GM23248 (cell line): ENCODE measurements around the gene ADAM21. TPM values are rescaled to one million over a fixed set of nuclear protein-coding genes. Genes with fewer than 3 reads are reported as not detected.
A peak's percentile ranks its signal among the peaks of the same experiment; 100 is the strongest.
"Not testable (repeated sequence)": the region's sequence is repeated elsewhere in the genome, so short reads cannot be mapped to it uniquely, and the experiment has no call there.

Experiments used
- DNase-seq: peaks from one replicate; pipeline ENCODE4 v3.0.0-alpha.2; 2015
- H2AFZ ChIP-seq: fragments of 200-600 bp; sonication (generic); 2 replicates; pipeline ENCODE4 v1.6.1; 2016; ENCODE audit warnings: antibody characterized with exemption
- H3F3A ChIP-seq: fragments of 200-600 bp; sonication (generic); 2 replicates; pipeline ENCODE4 v1.6.1; 2016; ENCODE audit warnings: mild to moderate bottlenecking, antibody characterized with exemption, mixed run types; ENCODE audit not compliant: insufficient read depth
- H3K27ac ChIP-seq: fragments of 200-600 bp; sonication (generic); 2 replicates; pipeline ENCODE4 v1.5.1; 2016; ENCODE audit warnings: mild to moderate bottlenecking
- H3K27me3 ChIP-seq: fragments of 200-600 bp; sonication (generic); replicated peaks from 2 replicates; pipeline ENCODE4 v1.6.1; 2016; ENCODE audit warnings: mild to moderate bottlenecking; ENCODE audit not compliant: insufficient read depth
- H3K36me3 ChIP-seq: fragments of 200-600 bp; sonication (generic); 2 replicates; pipeline ENCODE4 v1.6.1; 2016; ENCODE audit warnings: low read depth, mild to moderate bottlenecking
- H3K4me1 ChIP-seq: fragments of 200-600 bp; sonication (generic); 2 replicates; pipeline ENCODE4 v1.6.1; 2016; ENCODE audit warnings: mild to moderate bottlenecking; ENCODE audit not compliant: insufficient read depth
- H3K4me2 ChIP-seq: fragments of 200-600 bp; sonication (generic); one replicate; pipeline ENCODE4 v1.6.1; 2016; ENCODE audit warnings: mild to moderate bottlenecking; ENCODE audit not compliant: unreplicated experiment
- H3K4me3 ChIP-seq: fragments of 200-600 bp; sonication (generic); 2 replicates; pipeline ENCODE4 v1.5.1; 2016; ENCODE audit warnings: mild to moderate bottlenecking
- H3K79me2 ChIP-seq: fragments of 200-600 bp; sonication (generic); 2 replicates; pipeline ENCODE4 v1.6.1; 2016; ENCODE audit warnings: mild to moderate bottlenecking; ENCODE audit not compliant: insufficient read depth
- H3K9ac ChIP-seq: fragments of 200-600 bp; sonication (generic); 2 replicates; pipeline ENCODE4 v1.6.1; 2016; ENCODE audit warnings: mild to moderate bottlenecking
- H3K9me2 ChIP-seq: fragments of 200-600 bp; sonication (generic); 2 replicates; pipeline ENCODE4 v1.6.1; 2016; ENCODE audit warnings: mixed run types, mild to moderate bottlenecking, moderate library complexity; ENCODE audit not compliant: insufficient read depth
- H3K9me3 ChIP-seq: fragments of 200-600 bp; sonication (generic); one replicate; pipeline ENCODE4 v1.6.1; 2017; ENCODE audit warnings: low read depth
- H4K20me1 ChIP-seq: fragments of 200-600 bp; sonication (generic); 2 replicates; pipeline ENCODE4 v1.6.0; 2016; ENCODE audit not compliant: insufficient read depth
- EZH2 ChIP-seq: fragments of 200-600 bp; sonication (generic); IDR thresholded peaks from 2 replicates; pipeline ENCODE4 v1.6.1; 2018; ENCODE audit warnings: antibody characterized with exemption, mild to moderate bottlenecking; ENCODE audit not compliant: insufficient read depth, poor library complexity, severe bottlenecking
- EZH2phosphoT487 ChIP-seq: fragments of 200-600 bp; sonication (generic); IDR thresholded peaks from 2 replicates; pipeline ENCODE4 v1.6.1; 2018; ENCODE audit warnings: antibody characterized with exemption, moderate library complexity, mild to moderate bottlenecking, low read depth; ENCODE audit not compliant: insufficient read depth
- WGBS, 2 experiments: methylation state at CpG; one replicate each; pipeline ENCODE4 v1.1.6; 2015 to 2017; ENCODE audit warnings: low lambda C conversion rate in 2 of 2, low coverage in 1 of 2; ENCODE audit errors: missing lambda C conversion rate in 2 of 2; 5-methylcytosine and 5-hydroxymethylcytosine counted together
- in situ Hi-C: fragments of 300-500 bp; cut with MboI; formaldehyde crosslinking; loops from 2 replicates; pipeline ENCODE4 v1.15.0; 2020
- polyA plus RNA-seq: library from polyadenylated mRNA; unstranded; fragments of >200 nt; fragmentation: Nextera tagmentation; extraction: Ambion mirVana; gene quantifications from 2 replicates; pipeline ENCODE4 v1.2.1, GENCODE V29; 2016
- total RNA-seq: library from RNA; depleted of rRNA; stranded (reverse); fragments of >200 nt; shearing (Covaris generic); gene quantifications from 2 replicates; pipeline ENCODE4 v1.2.3, GENCODE V29; 2014

The ADAM21 gene
- total and polyA plus RNA-seq, 2 experiments from 2014 or later: 0.13 to 0.97 TPM

GRCh38 chr14:70448633-70449340 is 3.2 kb upstream of the ADAM21 start:
- WGBS, 2 experiments: 38 to 39% methylated on average over 4 of the region's 4 CpGs
- in situ Hi-C loops: no loop called here
- Histone ChIP-seq H4K20me1 (no peaks in the 10 kb centered on the region), H3K4me1 (no peaks in the 10 kb centered on the region), H3K36me3 (no peaks in the 10 kb centered on the region), H3F3A (no peaks in the 10 kb centered on the region), H3K4me2 (no peak overlapping the region), H3K9me3 (no peaks in the 10 kb centered on the region), H3K79me2 (no peaks in the 10 kb centered on the region), H3K27me3 (no peaks in the 10 kb centered on the region), H3K27ac (no peak overlapping the region), H3K9ac (no peak overlapping the region), H3K9me2 (no peaks in the 10 kb centered on the region), H3K4me3 (no peak overlapping the region), H2AFZ (no peak overlapping the region)
- no peak for TF ChIP-seq EZH2phosphoT487
- no peak for TF ChIP-seq EZH2
- peak; percentile 55 for DNase-seq

GRCh38 chr14:70454731-70455130 is 2.8 kb downstream of the ADAM21 start:
- in situ Hi-C loops: no loop called here
- Histone ChIP-seq H3K9ac (no peak overlapping the region), H3K4me1 (no peaks in the 10 kb centered on the region), H3K4me2 (no peak overlapping the region), H3K79me2 (no peaks in the 10 kb centered on the region), H3K9me3 (no peaks in the 10 kb centered on the region), H2AFZ (no peak overlapping the region), H3K9me2 (no peaks in the 10 kb centered on the region), H3K4me3 (no peak overlapping the region), H3F3A (no peaks in the 10 kb centered on the region), H3K36me3 (no peaks in the 10 kb centered on the region), H4K20me1 (no peaks in the 10 kb centered on the region), H3K27ac (no peak overlapping the region), H3K27me3 (no peaks in the 10 kb centered on the region)
- DNase-seq: no peak
- no peak for TF ChIP-seq EZH2
- no peak for TF ChIP-seq EZH2phosphoT487
- WGBS, 2 experiments: 60 to 70% methylated on average over 1 of the region's 1 CpG

GRCh38 chr14:70468731-70469130 is 16.8 kb downstream of the ADAM21 start:
- WGBS, 2 experiments: 83 to 87% methylated on average over 3 of the region's 3 CpGs
- H3K4me1 ChIP-seq: no peaks in the 10 kb centered on the region
- H3K36me3 ChIP-seq: no peaks in the 10 kb centered on the region
- no peak for DNase-seq
- H3K4me3 ChIP-seq: no peak overlapping the region
- H3K9me2 ChIP-seq: no peaks in the 10 kb centered on the region
- no peak overlapping the region for H3K4me2 ChIP-seq
- H3K9me3 ChIP-seq: no peaks in the 10 kb centered on the region
- in situ Hi-C loops: no loop called here
- no peak overlapping the region for H3K9ac ChIP-seq
- H4K20me1 ChIP-seq: no peaks in the 10 kb centered on the region
- no peaks in the 10 kb centered on the region for H3F3A ChIP-seq
- H3K27me3 ChIP-seq: no peaks in the 10 kb centered on the region
- no peaks in the 10 kb centered on the region for H3K79me2 ChIP-seq
- no peak overlapping the region for H3K27ac ChIP-seq
- TF ChIP-seq EZH2phosphoT487 (no peak), EZH2 (no peak)
- no peak overlapping the region for H2AFZ ChIP-seq

GRCh38 chr14:70470863-70471563 is 19.0 kb downstream of the ADAM21 start:
- H3K9ac ChIP-seq, in situ Hi-C loops, H2AFZ ChIP-seq, H3K4me2 ChIP-seq, H3F3A ChIP-seq, H3K4me1 ChIP-seq, H3K36me3 ChIP-seq, H3K27me3 ChIP-seq, DNase-seq, H3K27ac ChIP-seq, H3K9me2 ChIP-seq, H3K4me3 ChIP-seq, H4K20me1 ChIP-seq, H3K9me3 ChIP-seq, H3K79me2 ChIP-seq: not testable (repeated sequence)
- 47 to 50% methylated on average over 7 to 8 of the region's 8 CpGs for WGBS, 2 experiments
